NB4 (cell line): ENCODE measurements around the gene SLCO2B1.

Source experiments
- DNase-seq: peaks from one replicate; pipeline ENCODE4 v3.0.0; 2010; ENCODE audit warnings: low read depth
- H3K4me3 ChIP-seq: one replicate; pipeline ENCODE4 v1.5.1; 2011; ENCODE audit warnings: mild to moderate bottlenecking, low read depth, low read length, moderate library complexity
- CTCF ChIP-seq: IDR thresholded peaks from one replicate; pipeline ENCODE4 v1.5.1; 2012; ENCODE audit warnings: low read depth, low read length
- MYC ChIP-seq: IDR thresholded peaks from 2 replicates; pipeline ENCODE4 v1.6.1; 2011; ENCODE audit warnings: low read depth, low read length
- POLR2A ChIP-seq: IDR thresholded peaks from 2 replicates; pipeline ENCODE4 v1.6.1; 2011; ENCODE audit warnings: mild to moderate bottlenecking; ENCODE audit not compliant: insufficient read length; ENCODE audit errors: extremely low read depth
- TF ChIP-seq, protein P1 (sequence below): IDR thresholded peaks from 2 replicates; pipeline ENCODE4 v1.6.1; 2011; ENCODE audit warnings: low read depth, low read length

Gene SLCO2B1

DNA sequence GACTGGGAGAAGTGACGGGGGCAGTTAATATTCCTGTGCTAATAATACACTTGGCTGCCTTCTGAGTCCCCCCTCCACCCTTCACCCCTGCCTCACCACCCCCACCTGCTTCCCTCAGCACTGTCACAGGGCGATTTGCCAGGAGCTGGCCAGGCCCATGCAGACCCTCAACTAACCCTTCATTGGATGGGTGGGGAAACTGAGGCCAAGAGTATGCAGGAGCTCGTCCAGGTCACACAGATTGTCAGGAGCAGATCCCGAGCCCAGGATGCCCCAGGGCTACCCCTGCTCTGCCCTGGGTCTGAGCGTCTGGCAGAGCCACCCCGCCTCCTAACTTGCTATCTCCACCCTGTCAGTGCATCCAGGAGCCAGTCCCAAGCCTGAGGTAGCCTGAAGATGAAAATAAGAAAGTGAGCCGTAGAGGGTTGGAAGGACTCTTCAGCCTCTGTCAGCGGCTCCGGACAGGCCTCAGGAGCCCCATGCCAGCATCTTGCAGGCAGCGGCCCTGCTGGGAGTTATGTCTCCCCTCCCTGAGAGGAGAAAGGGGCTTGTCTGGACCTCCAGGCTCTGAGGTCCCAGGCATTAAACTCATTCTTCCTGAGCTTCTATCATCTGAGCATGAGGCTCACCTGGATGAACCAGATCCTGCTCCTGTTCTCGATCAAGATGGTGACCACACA is 95.9 kb downstream of the SLCO2B1 start:
- H3K4me3 ChIP-seq = no peak overlapping the region
- no peak for TF ChIP-seq MYC
- TF ChIP-seq CTCF = no peak
- TF ChIP-seq POLR2A = no peak
- TF ChIP-seq, protein P1, sequence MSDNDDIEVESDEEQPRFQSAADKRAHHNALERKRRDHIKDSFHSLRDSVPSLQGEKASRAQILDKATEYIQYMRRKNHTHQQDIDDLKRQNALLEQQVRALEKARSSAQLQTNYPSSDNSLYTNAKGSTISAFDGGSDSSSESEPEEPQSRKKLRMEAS = no peak
- DNase-seq = no peak

GRCh38 chr11:75248924-75249256 is 98.0 kb downstream of the SLCO2B1 start:
- H3K4me3 ChIP-seq = no peak overlapping the region
- no peak for DNase-seq
- TF ChIP-seq, protein P1 = no peak
- TF ChIP-seq CTCF = no peak
- no peak for TF ChIP-seq MYC
- no peak for TF ChIP-seq POLR2A

DNA sequence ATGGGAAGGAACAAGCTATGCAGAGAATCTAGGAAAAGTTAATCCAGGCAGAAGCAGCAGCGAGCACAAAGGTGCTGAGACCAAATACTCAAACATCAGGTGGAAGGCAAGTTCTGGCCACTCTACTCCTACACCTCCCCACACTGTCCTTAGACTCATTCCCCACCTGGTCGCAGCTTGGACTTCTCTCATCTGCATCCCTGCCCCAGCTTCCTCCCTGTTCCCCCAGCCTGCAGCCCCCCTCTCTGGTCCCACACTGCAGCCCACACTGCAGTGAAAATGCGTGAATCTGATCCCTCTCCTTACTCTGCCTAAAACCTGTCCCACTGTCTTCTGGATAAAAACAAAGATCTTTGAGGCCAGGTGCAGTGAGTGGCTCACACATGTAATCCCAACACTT is 98.8 kb downstream of the SLCO2B1 start:
- TF ChIP-seq, protein P1 = no peak
- TF ChIP-seq MYC = no peak
- no peak for TF ChIP-seq CTCF
- no peak for TF ChIP-seq POLR2A
- no peak overlapping the region for H3K4me3 ChIP-seq
- DNase-seq = no peak

DNA sequence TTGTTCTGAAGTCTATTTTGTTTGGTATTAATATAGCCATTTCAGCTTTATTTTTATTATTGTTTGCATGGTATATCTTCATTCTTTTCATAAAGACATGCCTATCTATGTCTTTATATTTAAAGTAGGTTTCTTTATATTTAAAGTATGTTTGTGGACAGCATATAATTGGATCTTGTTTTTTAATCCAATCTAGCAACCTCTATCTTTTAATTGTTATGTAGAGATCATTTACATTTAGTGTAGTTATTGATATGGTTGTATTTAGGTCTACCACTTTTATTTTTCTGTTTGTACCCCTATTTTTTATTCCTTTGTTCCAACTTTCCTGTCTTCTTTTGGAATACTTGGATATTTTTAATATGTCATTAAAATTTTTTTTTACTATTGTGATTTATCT is 103.4 kb downstream of the SLCO2B1 start:
- no peak for DNase-seq
- TF ChIP-seq, protein P1 = no peak
- TF ChIP-seq POLR2A = no peak
- TF ChIP-seq CTCF = no peak
- no peak for TF ChIP-seq MYC
- H3K4me3 ChIP-seq = no peak overlapping the region
